ENCODE data around the gene BFSP1. TPM values are rescaled to one million over a fixed set of nuclear protein-coding genes. Genes with fewer than 3 reads are reported as not detected.

BFSP1 gene
- polyA plus RNA-seq, 1 donor from 2014 or later: not detected

- no peaks in the 10 kb centered on the region for H3K9me3 Mint-ChIP-seq
- peaks cover 7% of the 10 kb centered on the region for H3K27me3 Mint-ChIP-seq
- H3K27ac Mint-ChIP-seq: peak overlapping the region in 1 of 3 donors; percentile 39
- H3K4me3 Mint-ChIP-seq: no peak overlapping the region
- no peaks in the 10 kb centered on the region for H3K36me3 Mint-ChIP-seq
- H3K4me1 Mint-ChIP-seq: peaks cover 0 to 1% (median 1%) of the 10 kb centered on the region in 3 donors
Measured at GRCh38 chr20:17482536-17482935, 48.6 kb downstream of the BFSP1 start.

- peaks cover 0 to 1% (median 1%) of the 10 kb centered on the region in 3 donors for H3K4me1 Mint-ChIP-seq
Measured at GRCh38 chr20:17481661-17482060, 49.5 kb downstream of the BFSP1 start.

DNA sequence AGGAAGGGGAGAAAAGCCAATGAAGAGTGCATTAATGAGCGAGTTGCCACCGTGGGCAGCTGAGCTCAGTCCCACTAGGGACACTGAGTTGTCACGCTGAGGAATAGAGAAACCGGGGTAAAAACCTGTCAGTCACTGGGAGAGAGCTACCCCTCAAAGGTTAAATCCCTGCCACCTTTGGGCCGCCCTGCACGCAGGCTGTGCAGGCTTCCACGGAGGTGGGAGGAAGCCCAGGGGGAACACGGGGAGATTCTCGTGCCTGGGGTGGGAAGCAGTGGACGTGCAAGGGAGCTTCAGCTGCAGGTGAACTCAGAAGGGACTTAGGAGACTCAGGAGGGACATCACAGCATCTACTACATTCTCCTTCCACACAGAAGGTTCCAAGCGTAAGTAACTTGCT lies 50.5 kb downstream of the BFSP1 start:
- H3K36me3 Mint-ChIP-seq: no peaks in the 10 kb centered on the region
- H3K4me1 Mint-ChIP-seq: peaks cover 0 to 1% (median 1%) of the 10 kb centered on the region in 3 donors
- H3K4me3 Mint-ChIP-seq: no peak overlapping the region
- peaks cover 4% of the 10 kb centered on the region for H3K27me3 Mint-ChIP-seq
- no peak overlapping the region for H3K27ac Mint-ChIP-seq
- H3K9me3 Mint-ChIP-seq: no peaks in the 10 kb centered on the region

More at GRCh38 chr20:17481661-17482060, 49.5 kb downstream of the BFSP1 start:
- Mint-ChIP-seq H3K4me3 (no peak overlapping the region), H3K36me3 (no peaks in the 10 kb centered on the region), H3K27ac (no peak overlapping the region), H3K9me3 (no peaks in the 10 kb centered on the region), H3K27me3 (peaks cover 4% of the 10 kb centered on the region)

DNA sequence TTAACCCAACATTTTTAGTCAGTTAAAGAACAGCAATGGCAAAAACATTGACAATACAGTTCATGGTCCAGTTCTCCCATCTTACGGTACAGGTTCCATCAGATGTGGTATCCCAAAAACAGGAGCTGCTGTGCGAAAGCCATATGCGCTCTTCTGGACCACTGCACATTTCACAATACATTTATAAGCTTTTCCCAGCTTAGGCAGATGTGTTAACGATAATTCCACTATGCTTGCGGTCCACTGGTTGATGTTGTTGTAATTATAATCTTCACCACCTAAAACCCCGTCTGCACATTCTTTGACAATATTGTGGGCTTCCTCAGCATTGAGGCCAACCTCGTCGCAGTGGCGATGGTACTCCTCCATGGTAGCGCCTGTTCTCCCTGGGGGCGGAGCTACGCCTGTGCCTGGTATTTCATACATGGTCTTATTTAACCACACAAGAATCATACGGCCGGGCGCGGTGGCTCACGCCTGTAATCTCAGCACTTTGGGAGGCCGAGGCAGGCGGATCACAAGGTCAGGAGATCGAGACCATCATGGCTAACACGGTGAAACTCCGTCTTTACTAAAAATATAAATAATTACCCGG lies 52.0 kb downstream of the BFSP1 start:
- Mint-ChIP-seq H3K4me1 (peaks cover 0 to 1% (median 1%) of the 10 kb centered on the region in 3 donors), H3K27ac (no peak overlapping the region), H3K9me3 (peaks cover 0 to 2% (median 0%) of the 10 kb centered on the region in 3 donors), H3K27me3 (peaks cover 4% of the 10 kb centered on the region), H3K36me3 (no peaks in the 10 kb centered on the region), H3K4me3 (no peak overlapping the region)

DNA sequence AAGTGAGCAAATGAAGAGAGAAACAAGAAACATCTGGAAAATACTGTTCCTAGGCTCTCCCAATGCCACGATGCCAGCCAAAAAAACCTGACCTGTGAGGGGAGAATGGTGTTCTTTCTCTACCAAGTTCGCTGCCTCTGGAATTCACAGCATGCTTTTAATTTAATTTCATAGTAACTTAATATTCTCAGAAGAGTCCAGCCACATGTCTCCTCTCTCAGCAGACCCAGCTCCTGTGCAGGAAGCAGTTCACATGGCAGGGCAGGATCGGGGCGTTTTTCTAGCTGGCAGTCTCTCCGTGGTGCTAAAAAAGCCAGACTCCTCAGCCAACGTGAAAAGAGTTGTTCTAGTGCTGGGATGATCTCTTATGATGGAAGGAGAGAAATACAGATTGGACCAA lies 57.5 kb downstream of the BFSP1 start:
- Mint-ChIP-seq H3K4me1 (no peaks in the 10 kb centered on the region), H3K27me3 (no peaks in the 10 kb centered on the region), H3K9me3 (peaks cover 0 to 2% (median 0%) of the 10 kb centered on the region in 3 donors), H3K36me3 (no peaks in the 10 kb centered on the region), H3K27ac (no peak overlapping the region), H3K4me3 (no peak overlapping the region)

DNA sequence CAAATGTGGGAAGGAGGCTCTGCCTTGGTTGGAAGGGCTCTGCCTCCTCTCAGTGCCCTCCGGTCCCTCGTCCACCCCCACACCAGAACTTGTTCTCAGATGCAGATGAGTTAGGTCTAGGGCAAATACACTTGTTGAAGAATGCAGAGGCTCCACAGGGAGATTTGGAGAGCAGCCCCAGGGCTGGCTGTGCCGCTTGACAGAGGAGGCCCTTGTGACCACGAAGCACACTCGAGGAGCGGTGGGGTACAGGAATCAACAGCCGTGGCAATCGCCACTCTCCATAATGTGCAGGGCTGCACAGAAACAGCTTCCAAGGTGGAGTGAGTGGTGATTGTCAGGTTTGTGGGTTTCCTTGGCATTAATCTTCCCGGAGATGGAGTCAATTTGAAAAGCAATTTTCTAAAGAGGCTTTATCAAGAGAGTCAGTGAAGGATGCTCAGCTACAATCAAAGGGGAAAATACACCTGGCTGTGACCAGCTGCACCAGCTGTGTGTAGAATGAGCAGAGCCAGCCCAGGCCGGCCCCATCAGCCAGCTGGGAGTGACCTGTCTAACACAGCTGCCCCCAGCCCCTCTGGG lies 59.5 kb downstream of the BFSP1 start:
- H3K36me3 Mint-ChIP-seq: no peaks in the 10 kb centered on the region

DNA sequence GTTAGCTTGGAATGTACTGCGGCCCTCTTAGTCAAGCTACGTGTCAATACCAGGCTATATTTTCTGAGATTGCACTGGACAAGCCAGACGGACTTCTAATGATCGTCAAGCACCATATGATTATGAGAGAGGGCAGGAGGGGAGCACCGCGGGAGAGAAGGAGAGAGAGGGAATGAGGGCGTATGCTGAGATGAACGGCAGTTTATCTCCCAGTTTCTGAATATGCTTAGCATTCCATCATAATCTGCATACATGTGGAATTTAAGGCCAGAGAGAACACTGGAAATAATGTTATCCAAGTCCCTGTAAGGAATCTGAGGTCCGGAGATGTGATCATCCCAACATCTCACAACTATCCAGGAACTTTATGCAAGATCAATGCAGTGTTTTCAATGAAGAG lies 60.2 kb downstream of the BFSP1 start:
- Mint-ChIP-seq H3K4me1 (no peaks in the 10 kb centered on the region), H3K9me3 (peaks cover 0 to 2% (median 0%) of the 10 kb centered on the region in 3 donors), H3K27ac (no peak overlapping the region), H3K4me3 (no peak overlapping the region), H3K36me3 (no peaks in the 10 kb centered on the region), H3K27me3 (no peaks in the 10 kb centered on the region)

More for the DNA sequence above, 59.5 kb downstream of the BFSP1 start:
- no peaks in the 10 kb centered on the region for H3K27me3 Mint-ChIP-seq
- no peaks in the 10 kb centered on the region for H3K4me1 Mint-ChIP-seq
- H3K27ac Mint-ChIP-seq: no peak overlapping the region
- no peak overlapping the region for H3K4me3 Mint-ChIP-seq
- peaks cover 0 to 2% (median 0%) of the 10 kb centered on the region in 3 donors for H3K9me3 Mint-ChIP-seq

- H3K9me3 Mint-ChIP-seq: peaks cover 0 to 2% (median 0%) of the 10 kb centered on the region in 3 donors
- H3K27me3 Mint-ChIP-seq: peaks cover 1% of the 10 kb centered on the region
- H3K4me3 Mint-ChIP-seq: no peak overlapping the region
- no peaks in the 10 kb centered on the region for H3K36me3 Mint-ChIP-seq
- H3K27ac Mint-ChIP-seq: no peak overlapping the region
- H3K4me1 Mint-ChIP-seq: no peaks in the 10 kb centered on the region
Measured at GRCh38 chr20:17470521-17470920, 60.7 kb downstream of the BFSP1 start.

DNA sequence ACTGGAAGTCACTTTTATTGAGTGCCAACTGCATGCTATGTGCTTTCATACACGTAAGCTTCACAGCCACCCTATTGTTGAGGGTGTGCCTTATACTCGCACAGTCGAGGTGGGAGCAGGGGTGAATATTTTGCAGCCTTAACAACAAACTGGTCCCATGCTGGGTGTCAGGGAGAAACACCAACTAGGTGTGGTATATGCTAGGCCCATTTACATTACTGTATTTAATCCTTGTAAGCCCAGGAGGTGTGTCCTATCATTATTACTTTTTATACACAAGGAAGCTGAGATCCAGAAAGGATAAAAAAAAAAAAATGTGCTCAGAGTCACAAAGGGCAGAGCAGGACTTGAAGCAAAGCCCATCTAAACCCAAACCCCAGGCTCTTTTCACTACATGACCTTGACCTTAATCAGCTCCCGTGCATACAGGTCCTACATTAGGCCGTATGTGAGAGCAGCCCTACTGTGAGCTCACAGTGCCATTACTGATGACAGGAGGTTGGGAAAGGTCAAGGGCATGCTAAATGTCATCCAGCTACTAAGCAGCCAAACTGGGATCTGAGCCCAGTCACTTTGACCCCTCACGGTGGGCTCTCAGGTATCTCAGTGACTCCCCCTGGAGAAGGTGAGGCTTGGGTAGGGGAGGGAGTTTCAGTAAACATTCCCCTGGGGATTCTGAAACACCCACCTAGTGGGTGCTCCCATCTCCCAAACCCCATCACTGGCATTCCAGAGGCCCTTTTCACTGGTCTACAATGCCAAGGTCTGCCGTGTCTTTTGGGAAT lies 61.7 kb downstream of the BFSP1 start:
- H3K27me3 Mint-ChIP-seq: peaks cover 1% of the 10 kb centered on the region
- H3K9me3 Mint-ChIP-seq: peaks cover 0 to 2% (median 0%) of the 10 kb centered on the region in 3 donors
- H3K4me1 Mint-ChIP-seq: no peaks in the 10 kb centered on the region
- H3K4me3 Mint-ChIP-seq: no peak overlapping the region
- no peak overlapping the region for H3K27ac Mint-ChIP-seq
- H3K36me3 Mint-ChIP-seq: no peaks in the 10 kb centered on the region

DNA sequence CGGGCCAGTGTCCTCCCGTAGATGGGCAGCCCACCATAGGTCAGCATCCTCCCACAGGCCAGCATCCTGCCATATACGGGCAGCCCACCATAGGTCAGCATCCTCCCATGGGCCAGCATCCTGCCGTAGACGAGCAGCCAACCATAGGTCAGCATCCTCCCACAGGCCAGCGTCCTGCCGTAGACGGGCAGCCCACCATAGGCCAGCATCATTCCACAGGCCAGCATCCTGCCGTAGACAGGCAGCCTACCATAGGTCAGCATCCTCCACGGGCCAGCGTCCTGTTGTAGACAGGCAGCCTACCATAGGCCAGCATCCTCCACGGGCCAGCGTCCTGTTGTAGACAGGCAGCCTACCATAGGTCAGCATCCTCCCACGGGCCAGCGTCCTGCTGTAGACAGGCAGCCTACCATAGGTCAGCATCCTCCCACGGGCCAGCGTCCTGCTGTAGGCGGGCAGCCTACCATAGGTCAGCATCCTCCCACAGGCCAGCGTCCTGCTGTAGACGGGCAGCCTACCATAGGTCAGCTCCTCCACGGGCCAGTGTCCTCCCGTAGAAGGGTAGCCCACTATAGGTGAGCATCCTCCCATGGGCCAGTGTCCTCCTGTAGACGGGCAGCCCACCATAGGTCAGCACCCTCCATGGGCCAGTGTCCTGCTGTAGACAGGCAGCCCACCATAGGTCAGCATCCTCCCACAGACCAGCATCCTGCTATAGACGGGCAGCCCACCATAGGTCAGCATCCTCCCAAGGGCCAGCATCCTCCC lies 62.9 kb downstream of the BFSP1 start:
- no peak overlapping the region for H3K27ac Mint-ChIP-seq
- H3K36me3 Mint-ChIP-seq: no peaks in the 10 kb centered on the region
- H3K9me3 Mint-ChIP-seq: no peaks in the 10 kb centered on the region
- peaks cover 1% of the 10 kb centered on the region for H3K27me3 Mint-ChIP-seq
- no peaks in the 10 kb centered on the region for H3K4me1 Mint-ChIP-seq
- H3K4me3 Mint-ChIP-seq: no peak overlapping the region

- H3K36me3 Mint-ChIP-seq: no peaks in the 10 kb centered on the region
- peak overlapping the region in 1 of 3 donors; percentile 58 for H3K27ac Mint-ChIP-seq
- no peaks in the 10 kb centered on the region for H3K4me1 Mint-ChIP-seq
- no peak overlapping the region for H3K4me3 Mint-ChIP-seq
- peaks cover 4% of the 10 kb centered on the region for H3K27me3 Mint-ChIP-seq
- H3K9me3 Mint-ChIP-seq: no peaks in the 10 kb centered on the region
Measured at GRCh38 chr20:17467120-17467655, 64.0 kb downstream of the BFSP1 start.

DNA sequence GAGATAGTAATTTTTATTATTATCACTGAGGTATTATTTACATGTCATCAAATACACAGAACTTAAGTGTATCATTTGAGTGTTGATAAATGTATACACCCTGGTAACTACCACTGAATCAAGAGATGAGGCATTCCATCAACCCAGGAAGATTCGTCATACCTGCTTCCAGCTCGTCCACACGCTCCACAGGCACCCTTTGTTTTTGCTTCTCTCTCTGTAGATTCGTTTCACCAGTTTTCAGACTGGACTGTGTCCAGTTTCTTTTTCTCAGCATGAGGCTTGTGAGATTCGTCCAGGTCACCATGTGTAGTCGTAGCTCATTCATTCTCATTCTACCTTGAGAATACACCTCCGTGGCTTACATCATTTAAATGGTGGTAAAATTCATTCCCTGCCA lies 64.5 kb downstream of the BFSP1 start:
- Mint-ChIP-seq H3K9me3 (no peaks in the 10 kb centered on the region), H3K36me3 (no peaks in the 10 kb centered on the region), H3K4me3 (no peak overlapping the region), H3K4me1 (no peaks in the 10 kb centered on the region), H3K27me3 (peaks cover 4% of the 10 kb centered on the region), H3K27ac (no peak overlapping the region)

GRCh38 chr20:17465236-17465635 lies 65.9 kb downstream of the BFSP1 start:
- Mint-ChIP-seq H3K9me3 (no peaks in the 10 kb centered on the region), H3K27me3 (peaks cover 4% of the 10 kb centered on the region), H3K27ac (no peak overlapping the region), H3K4me1 (peaks cover 0 to 2% (median 1%) of the 10 kb centered on the region in 3 donors), H3K36me3 (no peaks in the 10 kb centered on the region), H3K4me3 (no peak overlapping the region)

- no peak overlapping the region for H3K27ac Mint-ChIP-seq
- peaks cover 6% of the 10 kb centered on the region for H3K27me3 Mint-ChIP-seq
- no peaks in the 10 kb centered on the region for H3K9me3 Mint-ChIP-seq
- H3K4me1 Mint-ChIP-seq: peaks cover 0 to 2% (median 2%) of the 10 kb centered on the region in 3 donors
- no peaks in the 10 kb centered on the region for H3K36me3 Mint-ChIP-seq
- H3K4me3 Mint-ChIP-seq: no peak overlapping the region
Measured at GRCh38 chr20:17463711-17464110, 67.5 kb downstream of the BFSP1 start.

- no peak overlapping the region for H3K27ac Mint-ChIP-seq
- H3K27me3 Mint-ChIP-seq: peaks cover 7% of the 10 kb centered on the region
- no peak overlapping the region for H3K4me3 Mint-ChIP-seq
- H3K36me3 Mint-ChIP-seq: no peaks in the 10 kb centered on the region
- H3K4me1 Mint-ChIP-seq: peaks cover 0 to 2% (median 2%) of the 10 kb centered on the region in 3 donors
- H3K9me3 Mint-ChIP-seq: no peaks in the 10 kb centered on the region
Measured at GRCh38 chr20:17461941-17462340, 69.2 kb downstream of the BFSP1 start.
